Measurements from ENCODE around the gene PPP1R15B. TPM values are rescaled to one million over a fixed set of nuclear protein-coding genes. Genes with fewer than 3 reads are reported as not detected.

PPP1R15B gene
- total RNA-seq, 1 experiment from 2014 or later: 45.9 TPM

- no peak for DNase-seq
- no peak overlapping the region for H3K4me3 Mint-ChIP-seq
These were observed 23.8 kb upstream of the PPP1R15B start for GRCh38 chr1:204435381-204435831.

More at GRCh38 chr1:204435381-204435831, 23.8 kb upstream of the PPP1R15B start:
- H3K27me3 ChIP-seq (ENCODE audit: insufficient read depth, low read length): no peaks in the 10 kb centered on the region
- H4K8ac ChIP-seq (replicated peaks; ENCODE audit: insufficient read length, low read depth, low read length): no peak overlapping the region
- H2BK15ac ChIP-seq (ENCODE audit: low read depth, low read length): no peak overlapping the region
- no peak overlapping the region for H2BK12ac ChIP-seq (ENCODE audit: insufficient read length, low read depth, low read length)
- H3K79me1 ChIP-seq (ENCODE audit: insufficient read depth, low read depth, low read length, poor library complexity, severe bottlenecking): no peaks in the 10 kb centered on the region
- no peaks in the 10 kb centered on the region for H3K23me2 ChIP-seq (ENCODE audit: insufficient read length, low read depth, low read length, poor library complexity, severe bottlenecking)
- no peaks in the 10 kb centered on the region for H3K9me3 Mint-ChIP-seq
- no peak overlapping the region for H2AFZ ChIP-seq (ENCODE audit: low read length)
- no peak overlapping the region for H3K4ac ChIP-seq (ENCODE audit: low read depth, low read length)
- H3K56ac ChIP-seq (ENCODE audit: insufficient read length, low read depth, low read length): no peak overlapping the region
- H4K5ac ChIP-seq (ENCODE audit: insufficient read length, low read depth, low read length): no peak overlapping the region
- no peak overlapping the region for H3K27ac Mint-ChIP-seq
- no peak overlapping the region for H2AK5ac ChIP-seq (ENCODE audit: insufficient read length, low read length)
- no peak overlapping the region for H2BK20ac ChIP-seq (ENCODE audit: low read depth, low read length, poor library complexity, severe bottlenecking)
- no peak overlapping the region for H3K27ac ChIP-seq (ENCODE audit: insufficient read length, low read depth, low read length)
- H3K14ac ChIP-seq (ENCODE audit: insufficient read depth, low read length): no peak overlapping the region
- no peak overlapping the region for H2BK5ac ChIP-seq (ENCODE audit: insufficient read length, low read length)
- no peak for TF ChIP-seq CTCF (conservative IDR thresholded peaks at IDR 0.05)
- H3K36me3 Mint-ChIP-seq (ENCODE audit: insufficient read depth in 1 of 3, low read depth in 3 of 3): peaks cover 7 to 27% (median 21%) of the 10 kb centered on the region in 3 experiments; a peak in 6 of 7 replicates
- H4K91ac ChIP-seq (ENCODE audit: insufficient read length, low read depth, low read length): no peak overlapping the region
- no peaks in the 10 kb centered on the region for H3K4me1 ChIP-seq (ENCODE audit: insufficient read depth, low read length)
- no peak overlapping the region for H3T11ph ChIP-seq (ENCODE audit: low read length)
- no peak overlapping the region for H3K4me2 ChIP-seq (ENCODE audit: insufficient read depth, insufficient read length, low read length)
- no peak overlapping the region for H3K18ac ChIP-seq (ENCODE audit: insufficient read length, low read depth, low read length)
- H4K20me1 ChIP-seq (ENCODE audit: control insufficient read depth, insufficient read depth, insufficient read length): peaks cover 2% of the 10 kb centered on the region
- H3K9ac ChIP-seq (ENCODE audit: extremely low read depth, insufficient read length, low read length): no peak overlapping the region
- no peaks in the 10 kb centered on the region; a peak in 1 of 4 replicates for H3K4me1 Mint-ChIP-seq
- no peaks in the 10 kb centered on the region for H3K9me3 ChIP-seq (ENCODE audit: control insufficient read depth, low read depth, low read length)
- no peak overlapping the region for H3K23ac ChIP-seq (ENCODE audit: insufficient read length, low read depth, low read length)
- H3K79me2 ChIP-seq (ENCODE audit: insufficient read depth, low read length): no peaks in the 10 kb centered on the region
- WGBS (ENCODE audit: extremely low coverage, insufficient read length, low lambda C conversion rate): no CpG with 5 or more reads among the region's 4 CpGs
- H3K27me3 Mint-ChIP-seq (ENCODE audit: low read depth): no peaks in the 10 kb centered on the region
- no peak overlapping the region for H2BK120ac ChIP-seq (ENCODE audit: low read depth, low read length, poor library complexity, severe bottlenecking)
